ENCODE measurements around the gene GJE1. TPM values are rescaled to one million over a fixed set of nuclear protein-coding genes. Genes with fewer than 3 reads are reported as not detected.
"Not testable (repeated sequence)": the region's sequence is repeated elsewhere in the genome, so short reads cannot be mapped to it uniquely, and the experiment has no call there.

Gene GJE1
- total RNA-seq, 1 donor from 2014 or later, result not detected

- no peak overlapping the region for H3K9ac ChIP-seq
- no peaks in the 10 kb centered on the region for H3K36me3 ChIP-seq
- TF ChIP-seq, protein P1, sequence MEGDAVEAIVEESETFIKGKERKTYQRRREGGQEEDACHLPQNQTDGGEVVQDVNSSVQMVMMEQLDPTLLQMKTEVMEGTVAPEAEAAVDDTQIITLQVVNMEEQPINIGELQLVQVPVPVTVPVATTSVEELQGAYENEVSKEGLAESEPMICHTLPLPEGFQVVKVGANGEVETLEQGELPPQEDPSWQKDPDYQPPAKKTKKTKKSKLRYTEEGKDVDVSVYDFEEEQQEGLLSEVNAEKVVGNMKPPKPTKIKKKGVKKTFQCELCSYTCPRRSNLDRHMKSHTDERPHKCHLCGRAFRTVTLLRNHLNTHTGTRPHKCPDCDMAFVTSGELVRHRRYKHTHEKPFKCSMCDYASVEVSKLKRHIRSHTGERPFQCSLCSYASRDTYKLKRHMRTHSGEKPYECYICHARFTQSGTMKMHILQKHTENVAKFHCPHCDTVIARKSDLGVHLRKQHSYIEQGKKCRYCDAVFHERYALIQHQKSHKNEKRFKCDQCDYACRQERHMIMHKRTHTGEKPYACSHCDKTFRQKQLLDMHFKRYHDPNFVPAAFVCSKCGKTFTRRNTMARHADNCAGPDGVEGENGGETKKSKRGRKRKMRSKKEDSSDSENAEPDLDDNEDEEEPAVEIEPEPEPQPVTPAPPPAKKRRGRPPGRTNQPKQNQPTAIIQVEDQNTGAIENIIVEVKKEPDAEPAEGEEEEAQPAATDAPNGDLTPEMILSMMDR (IDR thresholded peaks at IDR 0.05), result peak; percentile 13
- no peak for TF ChIP-seq EZH2 (IDR thresholded peaks at IDR 0.05)
- no peaks in the 10 kb centered on the region for H3K9me3 ChIP-seq (ENCODE audit: low read depth)
- H3K4me3 ChIP-seq, result no peak overlapping the region
- H3K4me3 Mint-ChIP-seq, result no peak overlapping the region
- no peak overlapping the region for H3K27ac ChIP-seq
- H3K79me2 ChIP-seq (ENCODE audit: low read depth), result no peaks in the 10 kb centered on the region
- no peaks in the 10 kb centered on the region for H3K27me3 ChIP-seq
- no peaks in the 10 kb centered on the region for H3K4me1 ChIP-seq
- no peak overlapping the region for H2AFZ ChIP-seq (replicated peaks)
- H3K9me3 Mint-ChIP-seq, result no peaks in the 10 kb centered on the region
- no peaks in the 10 kb centered on the region for H3K4me1 Mint-ChIP-seq
- H3K4me2 ChIP-seq, result no peak overlapping the region
- H4K20me1 ChIP-seq (ENCODE audit: low read depth), result no peaks in the 10 kb centered on the region
- H3F3A ChIP-seq (ENCODE audit: low read depth), result no peaks in the 10 kb centered on the region
- DNase-seq (ENCODE audit: low spot score), result no peak
- no peaks in the 10 kb centered on the region for H3K36me3 Mint-ChIP-seq
- H3K27me3 Mint-ChIP-seq (ENCODE audit: insufficient read depth, low read depth), result no peaks in the 10 kb centered on the region
- no peak overlapping the region for H3K27ac Mint-ChIP-seq
These were observed 6.2 kb downstream of the GJE1 start for GRCh38 chr6:142138876-142139275.

- not testable (repeated sequence) for H3K27ac ChIP-seq; H3K36me3 ChIP-seq; H3K27me3 Mint-ChIP-seq (ENCODE audit: insufficient read depth, low read depth); H3K9ac ChIP-seq; H3K27ac Mint-ChIP-seq; H3K9me3 ChIP-seq (ENCODE audit: low read depth); H4K20me1 ChIP-seq (ENCODE audit: low read depth); H3K9me3 Mint-ChIP-seq; H3K4me3 ChIP-seq; H3K36me3 Mint-ChIP-seq; H3K4me1 ChIP-seq; H3K4me1 Mint-ChIP-seq; H2AFZ ChIP-seq (replicated peaks); H3K4me3 Mint-ChIP-seq; DNase-seq (ENCODE audit: low spot score); H3F3A ChIP-seq (ENCODE audit: low read depth); H3K79me2 ChIP-seq (ENCODE audit: low read depth); H3K4me2 ChIP-seq; H3K27me3 ChIP-seq
These were observed 8.8 kb downstream of the GJE1 start for GRCh38 chr6:142141531-142141930.

- Histone ChIP-seq H3K27me3 (no peaks in the 10 kb centered on the region), H3K4me2 (peak within 1 kb of the TSS; percentile 84), H3K4me1 (peaks cover 8% of the 10 kb centered on the region), H4K20me1 (ENCODE audit: low read depth) (peaks cover 23% of the 10 kb centered on the region), H3K79me2 (ENCODE audit: low read depth) (peaks cover 51% of the 10 kb centered on the region), H2AFZ (replicated peaks) (peak within 1 kb of the TSS; percentile 93), H3K9me3 (ENCODE audit: low read depth) (no peaks in the 10 kb centered on the region), H3K9ac (peak within 1 kb of the TSS; percentile 60), H3K27ac (no peak within 1 kb of the TSS), H3K36me3 (no peaks in the 10 kb centered on the region), H3F3A (ENCODE audit: low read depth) (no peaks in the 10 kb centered on the region), H3K4me3 (peak within 1 kb of the TSS; percentile 78)
- Mint-ChIP-seq H3K4me1 (peaks cover 25% of the 10 kb centered on the region), H3K27ac (peak within 1 kb of the TSS; percentile 94), H3K9me3 (no peaks in the 10 kb centered on the region), H3K27me3 (ENCODE audit: insufficient read depth, low read depth) (no peaks in the 10 kb centered on the region), H3K36me3 (peaks cover 3% of the 10 kb centered on the region), H3K4me3 (peak within 1 kb of the TSS; percentile 96)
- DNase-seq (ENCODE audit: low spot score), result peak; percentile 96
- TF ChIP-seq, protein P1 (IDR thresholded peaks at IDR 0.05), result peak; percentile 88
- TF ChIP-seq EZH2 (IDR thresholded peaks at IDR 0.05) (peak; percentile 39), EZH2phosphoT487 (IDR thresholded peaks at IDR 0.05) (no peak)
These were observed 14.3 kb downstream of the GJE1 start, which contains the start of the genes NMBR and VTA1 for GRCh38 chr6:142146828-142147662. Gene NMBR, minus strand, starts transcription at chr6:142147122. Its CDS starts 58,464 bp downstream, at chr6:142088658. Gene VTA1, plus strand, starts transcription at chr6:142147263. Its CDS starts 25 bp downstream, at chr6:142147288.

DNA sequence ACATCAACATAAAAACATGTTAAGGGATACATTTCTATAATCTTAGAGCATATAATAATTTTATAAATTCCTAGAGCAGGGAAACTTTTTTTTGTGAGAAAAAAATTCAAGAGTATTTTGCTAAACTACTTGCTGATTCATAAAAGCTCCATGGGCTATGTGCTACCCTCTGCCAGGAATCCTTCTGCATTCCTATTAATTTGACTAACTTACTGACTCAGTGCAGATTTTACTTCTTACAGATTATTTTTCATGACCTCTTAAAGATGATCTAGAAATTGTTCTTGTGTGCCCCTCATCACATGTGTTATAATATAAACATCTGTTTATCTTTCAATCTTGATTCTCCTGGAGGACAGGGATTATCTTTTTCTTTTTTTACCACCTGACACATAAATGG is 20.0 kb downstream of the GJE1 start:
- Histone ChIP-seq H4K20me1 (ENCODE audit: low read depth) (peaks cover 43% of the 10 kb centered on the region), H2AFZ (replicated peaks) (no peak overlapping the region), H3K4me3 (no peak overlapping the region), H3F3A (ENCODE audit: low read depth) (no peaks in the 10 kb centered on the region), H3K9ac (no peak overlapping the region), H3K4me1 (peaks cover 14% of the 10 kb centered on the region), H3K9me3 (ENCODE audit: low read depth) (no peaks in the 10 kb centered on the region), H3K27ac (no peak overlapping the region), H3K27me3 (no peaks in the 10 kb centered on the region), H3K36me3 (no peaks in the 10 kb centered on the region), H3K4me2 (no peak overlapping the region), H3K79me2 (ENCODE audit: low read depth) (peaks cover 100% of the 10 kb centered on the region)
- no peaks in the 10 kb centered on the region for H3K9me3 Mint-ChIP-seq
- H3K4me1 Mint-ChIP-seq, result peaks cover 14% of the 10 kb centered on the region
- DNase-seq (ENCODE audit: low spot score), result no peak
- no peak overlapping the region for H3K4me3 Mint-ChIP-seq
- H3K27me3 Mint-ChIP-seq (ENCODE audit: insufficient read depth, low read depth), result no peaks in the 10 kb centered on the region
- TF ChIP-seq EZH2 (IDR thresholded peaks at IDR 0.05) (no peak), EZH2phosphoT487 (IDR thresholded peaks at IDR 0.05) (no peak)
- TF ChIP-seq, protein P1 (IDR thresholded peaks at IDR 0.05), result no peak
- H3K36me3 Mint-ChIP-seq, result peaks cover 3% of the 10 kb centered on the region
- no peak overlapping the region for H3K27ac Mint-ChIP-seq

Data from neural progenitor cell (in vitro differentiated cells).